ENCODE data around the gene MAN2A1. TPM values are rescaled to one million over a fixed set of nuclear protein-coding genes. Genes with fewer than 3 reads are reported as not detected.

Gene MAN2A1
- total RNA-seq, 1 experiment from 2014 or later: 78.0 TPM

- no peaks in the 10 kb centered on the region for H3K23me2 ChIP-seq (ENCODE audit: insufficient read length, low read depth, low read length, poor library complexity, severe bottlenecking)
- H4K8ac ChIP-seq (replicated peaks; ENCODE audit: insufficient read length, low read depth, low read length): no peak overlapping the region
- H3K27me3 ChIP-seq (ENCODE audit: insufficient read depth, low read length): no peaks in the 10 kb centered on the region
- H3K79me1 ChIP-seq (ENCODE audit: insufficient read depth, low read depth, low read length, poor library complexity, severe bottlenecking): no peaks in the 10 kb centered on the region
- TF ChIP-seq CTCF (conservative IDR thresholded peaks at IDR 0.05): no peak
- Mint-ChIP-seq H3K4me1 (no peaks in the 10 kb centered on the region), H3K27ac (no peak overlapping the region), H3K36me3 (ENCODE audit: insufficient read depth in 1 of 3, low read depth in 3 of 3) (peaks cover 31 to 74% (median 69%) of the 10 kb centered on the region in 3 experiments), H3K27me3 (ENCODE audit: low read depth) (no peaks in the 10 kb centered on the region), H3K9me3 (no peaks in the 10 kb centered on the region), H3K4me3 (no peak overlapping the region)
- no peak for DNase-seq
- WGBS (ENCODE audit: extremely low coverage, insufficient read length, low lambda C conversion rate): no CpG with 5 or more reads among the region's 4 CpGs
- H2AK5ac ChIP-seq (ENCODE audit: insufficient read length, low read length): no peak overlapping the region
- no peak overlapping the region for H3T11ph ChIP-seq (ENCODE audit: low read length)
- H3K18ac ChIP-seq (ENCODE audit: insufficient read length, low read depth, low read length): no peak overlapping the region
- no peak overlapping the region for H3K27ac ChIP-seq (ENCODE audit: insufficient read length, low read depth, low read length)
- no peaks in the 10 kb centered on the region for H3K9me3 ChIP-seq (ENCODE audit: control insufficient read depth, low read depth, low read length)
- H3K14ac ChIP-seq (ENCODE audit: insufficient read depth, low read length): no peak overlapping the region
- H3K4ac ChIP-seq (ENCODE audit: low read depth, low read length): no peak overlapping the region
- H2BK20ac ChIP-seq (ENCODE audit: low read depth, low read length, poor library complexity, severe bottlenecking): no peak overlapping the region
- H3K4me2 ChIP-seq (ENCODE audit: insufficient read depth, insufficient read length, low read length): no peak overlapping the region
- no peak overlapping the region for H2BK15ac ChIP-seq (ENCODE audit: low read depth, low read length)
- no peak overlapping the region for H4K91ac ChIP-seq (ENCODE audit: insufficient read length, low read depth, low read length)
- no peaks in the 10 kb centered on the region for H4K20me1 ChIP-seq (ENCODE audit: control insufficient read depth, insufficient read depth, insufficient read length)
- no peak overlapping the region for H3K56ac ChIP-seq (ENCODE audit: insufficient read length, low read depth, low read length)
- H3K23ac ChIP-seq (ENCODE audit: insufficient read length, low read depth, low read length): no peak overlapping the region
- no peak overlapping the region for H2BK5ac ChIP-seq (ENCODE audit: insufficient read length, low read length)
- no peak overlapping the region for H2BK12ac ChIP-seq (ENCODE audit: insufficient read length, low read depth, low read length)
- no peak overlapping the region for H2BK120ac ChIP-seq (ENCODE audit: low read depth, low read length, poor library complexity, severe bottlenecking)
- no peak overlapping the region for H2AFZ ChIP-seq (ENCODE audit: low read length)
- H3K79me2 ChIP-seq (ENCODE audit: insufficient read depth, low read length): no peaks in the 10 kb centered on the region
- H3K9ac ChIP-seq (ENCODE audit: extremely low read depth, insufficient read length, low read length): no peak overlapping the region
- no peak overlapping the region for H4K5ac ChIP-seq (ENCODE audit: insufficient read length, low read depth, low read length)
- H3K4me1 ChIP-seq (ENCODE audit: insufficient read depth, low read length): no peaks in the 10 kb centered on the region
These were observed 133.9 kb downstream of the MAN2A1 start for GRCh38 chr5:109823597-109823996.

Measured in H9 (cell line).